ENCODE data around the gene RNF130.

- no peak for TF ChIP-seq POLR2A (IDR thresholded peaks at IDR 0.05; ENCODE audit: low read depth, low read length)
- no peak for TF ChIP-seq POLR2AphosphoS5 (IDR thresholded peaks at IDR 0.05; ENCODE audit: low read depth, low read length)
- no peak for TF ChIP-seq TAF1 (IDR thresholded peaks at IDR 0.05; ENCODE audit: borderline replicate concordance, low read depth, low read length)
Measured at GRCh38 chr5:179915406-179915935, 156.1 kb downstream of the RNF130 start.
